ENCODE results near the gene S100B. TPM values are rescaled to one million over a fixed set of nuclear protein-coding genes. Genes with fewer than 3 reads are reported as not detected.
"Not testable (repeated sequence)": the region's sequence is repeated elsewhere in the genome, so short reads cannot be mapped to it uniquely, and the experiment has no call there.

S100B gene
- total RNA-seq, 1 experiment from 2014 or later: not detected

DNA sequence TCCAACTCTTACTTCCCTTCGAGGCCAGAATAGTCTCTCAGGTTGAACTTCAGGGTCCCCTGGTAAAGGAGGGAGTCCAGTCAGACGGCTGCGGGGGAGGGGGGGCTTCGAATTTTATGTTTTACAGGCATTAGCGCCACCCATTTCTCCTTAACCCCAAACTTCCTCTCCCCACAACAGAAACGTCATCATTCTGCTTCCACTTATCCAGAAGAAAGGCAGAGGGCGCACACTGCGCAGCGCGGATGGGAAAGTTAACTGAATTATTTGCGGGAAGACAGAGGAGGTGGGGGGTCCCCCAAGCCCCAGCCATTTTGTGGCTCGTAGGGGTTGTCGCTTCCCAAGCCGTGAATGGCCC, 30.1 kb upstream of the S100B start:
- peak; percentile 77 for DNase-seq
- no peaks in the 10 kb centered on the region for H3K9me3 ChIP-seq
- no peaks in the 10 kb centered on the region for H3K27me3 ChIP-seq
- peaks cover 13% of the 10 kb centered on the region; the same call in 1 of the 2 replicates for H3K36me3 ChIP-seq
- H3K4me3 ChIP-seq: peak overlapping the region; percentile 92

DNA sequence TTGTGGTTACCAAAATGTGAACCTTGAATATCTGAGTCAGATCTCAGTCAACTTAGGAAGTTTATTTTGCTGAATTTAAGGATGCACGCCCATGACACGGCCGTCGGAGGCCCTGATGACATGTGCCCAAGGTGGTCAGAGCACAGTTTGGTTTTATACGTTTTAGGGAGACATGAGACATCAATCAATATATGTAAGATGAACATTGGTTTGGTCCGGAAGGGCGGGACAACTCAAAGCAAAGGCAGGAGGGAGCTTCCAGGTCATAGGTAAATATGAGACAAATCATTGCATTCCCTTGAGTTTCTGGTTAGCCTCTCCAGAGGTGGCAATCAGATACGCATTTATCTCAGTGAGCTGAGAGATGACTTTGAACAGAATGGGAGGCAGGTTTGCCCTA, 29.5 kb upstream of the S100B start:
- H3K9me3 ChIP-seq: no peaks in the 10 kb centered on the region
- H3K36me3 ChIP-seq: peaks cover 12% of the 10 kb centered on the region; the same call in 1 of the 2 replicates
- no peaks in the 10 kb centered on the region for H3K27me3 ChIP-seq
- DNase-seq: no peak
- H3K4me3 ChIP-seq: peak overlapping the region; percentile 92

DNA sequence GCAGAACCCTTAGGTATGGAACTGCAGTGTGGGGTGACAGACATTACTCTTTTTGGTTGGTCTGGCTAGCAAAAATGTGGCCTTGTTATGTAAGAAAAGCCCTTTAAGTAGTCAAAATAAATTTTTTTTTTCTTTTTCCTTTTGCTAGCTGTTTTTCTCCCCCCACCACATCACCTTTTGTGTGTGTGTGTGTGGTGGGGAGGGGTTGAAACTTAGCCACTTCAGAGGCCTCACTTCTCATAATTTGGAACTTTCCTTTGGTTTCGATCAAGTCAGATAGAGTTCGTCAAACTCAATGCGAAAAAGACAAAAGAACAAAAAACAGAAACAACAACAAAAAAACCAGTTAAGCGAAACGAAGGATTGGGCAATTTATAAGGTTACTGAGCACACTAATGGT, 28.7 kb upstream of the S100B start:
- Histone ChIP-seq H3K27me3 (no peaks in the 10 kb centered on the region), H3K36me3 (peaks cover 7% of the 10 kb centered on the region; the same call in 1 of the 2 replicates), H3K4me3 (no peak overlapping the region), H3K9me3 (no peaks in the 10 kb centered on the region)
- no peak for DNase-seq

DNA sequence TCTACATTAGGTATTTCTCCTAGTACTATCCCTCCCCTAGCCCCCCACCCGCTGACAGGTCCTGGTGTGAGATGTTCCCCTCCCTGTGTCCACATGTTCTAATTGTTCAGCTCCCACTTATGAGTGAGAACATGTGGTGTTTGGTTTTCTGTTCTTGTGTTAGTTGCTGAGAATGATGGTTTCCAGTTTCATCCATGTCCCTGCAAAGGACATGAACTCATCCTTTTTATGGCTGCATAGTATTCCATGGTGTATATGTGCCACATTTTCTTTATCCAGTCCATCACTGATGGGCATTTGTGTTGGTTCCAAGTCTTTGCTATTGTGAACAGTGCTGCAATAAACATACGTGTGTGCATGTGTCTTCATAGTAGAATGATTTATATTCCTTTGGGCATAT, 26.0 kb upstream of the S100B start:
- H3K36me3 ChIP-seq, H3K27me3 ChIP-seq, H3K9me3 ChIP-seq, DNase-seq, H3K4me3 ChIP-seq: not testable (repeated sequence)

DNA sequence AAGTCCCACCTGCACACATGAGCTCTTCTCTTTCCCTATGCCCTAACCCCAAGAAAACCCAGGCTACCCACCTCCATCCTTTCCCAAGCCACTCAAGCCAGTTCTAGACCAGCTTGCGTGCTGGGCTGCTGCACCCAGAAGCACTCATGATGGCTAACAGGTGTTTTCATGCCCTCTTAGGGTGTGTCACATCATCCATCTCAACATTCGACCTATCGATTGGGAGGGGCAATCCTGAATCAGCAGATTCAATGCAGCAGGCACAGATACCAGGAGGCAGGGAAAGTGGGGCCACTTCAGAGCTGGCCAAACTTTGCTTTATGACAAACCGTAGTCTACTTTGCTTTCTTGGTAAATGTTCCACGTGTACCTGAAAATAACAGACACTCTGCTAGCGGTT, 24.0 kb upstream of the S100B start:
- H3K4me3 ChIP-seq: no peak overlapping the region
- peaks cover 16% of the 10 kb centered on the region for H3K9me3 ChIP-seq
- DNase-seq: no peak
- H3K36me3 ChIP-seq: no peaks in the 10 kb centered on the region
- no peaks in the 10 kb centered on the region for H3K27me3 ChIP-seq

DNA sequence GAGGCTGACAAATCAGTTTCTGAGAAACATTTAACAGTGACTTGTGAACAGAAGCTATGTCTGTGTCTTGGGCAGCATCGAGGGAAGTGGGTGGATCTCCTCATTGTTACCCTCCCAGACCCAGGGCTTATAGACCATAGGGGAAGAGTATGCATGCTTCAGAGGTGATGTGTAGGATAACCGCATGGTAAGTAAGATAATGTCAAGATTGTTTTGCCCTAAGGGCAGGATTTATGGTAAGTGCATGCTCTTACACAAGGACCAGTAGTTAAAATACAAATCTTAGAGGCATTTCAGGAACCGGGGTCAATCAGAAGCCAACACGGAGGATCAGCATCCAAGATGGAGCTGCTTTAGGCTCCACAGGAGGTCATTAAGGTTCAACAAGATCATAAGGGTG, 22.8 kb upstream of the S100B start:
- no peak for DNase-seq
- Histone ChIP-seq H3K9me3 (peaks cover 16% of the 10 kb centered on the region), H3K27me3 (no peaks in the 10 kb centered on the region), H3K36me3 (no peaks in the 10 kb centered on the region), H3K4me3 (no peak overlapping the region)

DNA sequence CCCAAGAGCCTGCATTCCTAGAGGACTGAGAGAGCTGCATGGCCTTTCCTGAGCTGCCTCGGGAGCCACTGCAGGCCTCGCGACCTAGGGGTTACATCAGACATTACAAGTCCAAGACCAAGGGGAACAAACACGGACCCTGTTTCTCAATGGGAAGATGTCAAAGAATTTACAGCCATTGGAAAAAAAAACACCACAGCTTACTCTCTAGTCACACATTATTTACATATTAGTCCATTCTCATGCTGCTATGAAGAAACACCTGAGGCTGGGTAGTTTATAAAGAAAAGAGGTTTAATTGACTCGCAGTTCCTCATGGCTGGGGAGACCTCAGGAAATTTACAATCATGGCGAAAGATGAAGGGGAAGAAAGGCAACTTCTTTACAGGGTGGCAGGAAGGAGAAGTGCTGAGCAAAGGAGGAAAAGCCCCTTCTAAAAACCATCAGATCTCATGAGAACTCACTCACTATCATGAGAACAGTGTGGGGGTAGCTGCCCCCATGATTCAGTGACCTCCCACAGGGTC, 22.2 kb upstream of the S100B start:
- Histone ChIP-seq H3K9me3 (peaks cover 16% of the 10 kb centered on the region), H3K27me3 (no peaks in the 10 kb centered on the region)
- DNase-seq: no peak

DNA sequence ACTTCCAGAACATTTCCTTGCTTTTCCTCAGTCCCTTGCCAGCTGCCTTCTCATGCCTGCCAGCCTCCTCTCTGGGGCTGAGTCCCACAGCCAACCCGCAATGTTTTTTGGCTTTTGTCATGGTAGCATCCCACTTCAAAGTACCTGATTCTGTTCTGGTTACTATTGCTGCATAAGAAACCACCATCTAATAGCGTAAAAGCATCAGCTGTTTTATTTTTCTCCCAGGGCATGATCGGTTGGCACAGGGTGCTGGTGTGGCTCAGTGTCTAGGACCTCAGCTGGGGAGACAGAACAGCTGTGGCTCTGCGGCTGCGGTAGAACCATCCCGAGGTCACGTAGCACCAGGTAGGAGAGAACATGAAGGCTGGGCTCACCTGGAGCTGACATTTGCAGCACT, 21.7 kb upstream of the S100B start:
- Histone ChIP-seq H3K27me3 (no peaks in the 10 kb centered on the region), H3K36me3 (no peaks in the 10 kb centered on the region), H3K9me3 (peaks cover 16% of the 10 kb centered on the region), H3K4me3 (no peak overlapping the region)
- DNase-seq: no peak

More for the DNA sequence above, 22.2 kb upstream of the S100B start:
- no peak overlapping the region for H3K4me3 ChIP-seq
- no peaks in the 10 kb centered on the region for H3K36me3 ChIP-seq

DNA sequence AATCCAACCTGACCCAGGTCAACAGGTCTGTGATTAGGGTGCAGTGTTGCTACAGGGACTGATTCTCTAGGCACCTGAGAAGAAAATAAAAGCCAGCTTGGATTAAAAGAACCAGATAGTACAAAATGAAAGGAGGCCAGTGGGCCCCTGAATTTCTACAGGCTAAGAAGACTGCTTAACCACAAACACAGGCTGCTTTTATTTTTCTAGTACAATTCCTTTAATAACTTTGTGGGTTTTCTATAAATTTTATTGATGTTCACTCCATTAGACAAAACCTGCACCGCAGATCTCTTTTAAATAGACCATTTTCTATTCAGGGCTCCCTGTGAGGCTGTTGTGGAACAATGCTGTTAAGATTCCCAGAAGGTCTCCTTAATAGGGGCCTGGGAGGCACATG, 20.9 kb upstream of the S100B start:
- DNase-seq: no peak
- H3K4me3 ChIP-seq: no peak overlapping the region
- H3K36me3 ChIP-seq: no peaks in the 10 kb centered on the region
- peaks cover 16% of the 10 kb centered on the region for H3K9me3 ChIP-seq
- H3K27me3 ChIP-seq: no peaks in the 10 kb centered on the region

DNA sequence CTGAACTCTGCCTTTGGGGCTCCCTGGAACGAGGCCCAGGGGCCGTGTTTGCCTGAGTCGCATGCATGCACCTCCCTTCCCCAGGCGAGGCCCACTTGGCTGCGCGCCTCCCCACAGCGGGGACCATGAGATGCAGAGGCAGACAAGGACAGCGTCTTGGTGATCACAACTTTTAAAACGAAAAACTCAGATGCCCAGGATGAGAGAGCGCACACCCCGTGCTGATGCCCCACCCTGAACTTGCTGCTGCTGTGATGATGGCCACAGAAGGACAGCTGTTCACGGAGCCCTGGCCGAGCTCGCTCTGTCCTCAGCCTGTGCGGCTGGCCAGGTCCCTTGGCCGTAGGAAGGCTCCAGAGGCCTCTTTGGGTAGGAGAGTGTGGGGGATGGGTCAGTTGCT, 19.2 kb upstream of the S100B start:
- DNase-seq: no peak
- no peak overlapping the region for H3K4me3 ChIP-seq
- H3K27me3 ChIP-seq: no peaks in the 10 kb centered on the region
- H3K36me3 ChIP-seq: no peaks in the 10 kb centered on the region
- H3K9me3 ChIP-seq: peaks cover 20% of the 10 kb centered on the region

DNA sequence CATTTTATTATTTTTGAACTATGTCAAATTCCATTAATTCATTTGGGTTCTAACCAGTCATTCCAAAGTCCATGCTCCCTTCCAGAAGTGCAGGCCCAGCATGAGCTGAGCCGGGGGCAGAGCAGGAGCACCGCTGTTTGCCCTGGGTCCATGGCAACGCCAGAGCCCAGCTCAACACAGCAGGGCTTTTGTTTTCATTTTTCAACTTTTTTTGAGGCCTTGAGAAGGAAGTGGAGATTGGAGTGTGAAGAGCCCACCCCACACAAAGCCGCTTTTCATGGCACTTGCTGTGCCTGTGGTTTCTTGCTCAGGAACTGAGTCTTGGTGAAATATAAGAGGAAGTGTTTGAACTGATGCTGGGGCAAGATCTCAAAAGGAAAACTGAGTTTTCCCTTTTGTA, 17.3 kb upstream of the S100B start:
- H3K9me3 ChIP-seq: peaks cover 22% of the 10 kb centered on the region
- H3K27me3 ChIP-seq: peaks cover 3% of the 10 kb centered on the region; the same call in 1 of the 2 replicates
- H3K36me3 ChIP-seq: no peaks in the 10 kb centered on the region
- no peak overlapping the region for H3K4me3 ChIP-seq
- DNase-seq: no peak

DNA sequence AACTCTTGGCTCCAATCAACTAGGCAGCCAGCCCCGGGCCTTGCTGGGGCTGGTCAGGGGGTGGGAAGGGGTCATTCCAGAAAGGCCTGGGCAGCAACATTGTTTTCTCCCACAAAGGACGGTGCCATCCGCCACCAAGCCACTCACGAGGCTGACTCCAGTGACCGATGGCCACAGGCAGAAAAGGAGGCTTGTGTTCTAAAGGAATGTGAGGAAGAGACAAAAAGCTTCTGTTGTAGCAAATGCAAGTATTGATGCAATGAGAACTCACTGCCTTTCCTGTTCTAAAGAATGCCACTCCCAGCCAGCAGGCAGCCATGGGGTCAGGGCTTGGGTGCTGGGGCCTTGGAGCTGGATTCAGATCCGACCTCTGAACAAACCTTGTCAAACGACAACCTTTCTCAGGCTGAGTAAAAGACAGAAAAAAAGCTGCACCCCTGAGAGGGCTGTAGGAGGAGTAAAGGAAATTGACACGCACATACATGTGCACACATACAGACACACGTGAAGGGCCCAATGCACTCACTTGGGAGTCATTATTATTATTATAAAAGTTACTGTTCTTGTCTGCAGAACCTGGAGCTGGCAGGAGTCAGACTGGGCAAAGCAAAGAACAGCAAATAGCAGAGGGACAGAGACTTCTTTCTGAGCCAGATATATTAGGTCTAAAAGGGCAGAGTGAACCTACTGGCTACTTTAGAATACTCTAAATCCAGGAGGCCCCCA, 16.7 kb upstream of the S100B start:
- peaks cover 3% of the 10 kb centered on the region; the same call in 1 of the 2 replicates for H3K27me3 ChIP-seq
- DNase-seq: no peak
- H3K9me3 ChIP-seq: peaks cover 24% of the 10 kb centered on the region
- H3K4me3 ChIP-seq: no peak overlapping the region
- H3K36me3 ChIP-seq: no peaks in the 10 kb centered on the region

DNA sequence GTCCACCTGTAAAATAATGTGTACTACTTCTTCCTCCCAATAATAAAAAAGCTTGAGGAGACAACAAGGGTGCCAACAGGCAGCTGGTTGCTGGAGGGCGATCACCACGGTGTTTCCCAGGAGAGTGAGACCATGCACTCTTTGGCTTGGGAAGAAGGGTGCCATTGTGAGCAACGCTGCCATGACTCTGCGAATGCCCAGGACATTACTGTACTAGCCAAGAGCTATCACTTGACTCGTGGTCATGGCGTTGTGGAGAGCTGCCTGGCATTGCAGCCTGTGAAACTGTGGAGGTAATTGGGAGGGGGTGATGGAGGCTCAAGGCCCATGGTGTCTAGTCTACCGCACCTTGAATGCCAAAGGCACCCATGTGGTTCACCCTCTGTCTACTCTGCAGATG, 16.0 kb upstream of the S100B start:
- DNase-seq: no peak
- Histone ChIP-seq H3K9me3 (peaks cover 21% of the 10 kb centered on the region), H3K36me3 (no peaks in the 10 kb centered on the region), H3K27me3 (peaks cover 3% of the 10 kb centered on the region), H3K4me3 (no peak overlapping the region)

DNA sequence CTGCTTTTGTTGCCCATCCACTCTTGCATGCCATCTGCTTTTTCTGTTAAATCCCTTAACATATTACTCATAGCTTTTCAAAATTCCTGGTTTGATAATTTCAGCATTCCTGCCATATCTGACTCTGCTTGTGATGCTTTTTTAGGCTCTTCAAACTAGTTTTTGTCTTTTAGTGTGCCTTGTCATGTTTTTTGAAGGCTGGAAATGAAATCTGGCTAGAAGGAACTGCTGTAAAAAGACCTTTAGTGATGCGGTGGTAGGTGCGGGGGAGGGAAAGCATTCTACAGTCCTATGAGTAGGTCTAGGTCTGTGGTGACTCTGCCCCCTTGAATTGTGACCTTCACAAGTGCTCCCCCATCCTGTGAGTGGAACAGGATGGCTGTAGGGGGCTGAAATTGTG, 15.0 kb upstream of the S100B start:
- H3K4me3 ChIP-seq: no peak overlapping the region
- H3K27me3 ChIP-seq: peaks cover 3% of the 10 kb centered on the region
- peaks cover 11% of the 10 kb centered on the region for H3K9me3 ChIP-seq
- DNase-seq: no peak
- H3K36me3 ChIP-seq: no peaks in the 10 kb centered on the region

DNA sequence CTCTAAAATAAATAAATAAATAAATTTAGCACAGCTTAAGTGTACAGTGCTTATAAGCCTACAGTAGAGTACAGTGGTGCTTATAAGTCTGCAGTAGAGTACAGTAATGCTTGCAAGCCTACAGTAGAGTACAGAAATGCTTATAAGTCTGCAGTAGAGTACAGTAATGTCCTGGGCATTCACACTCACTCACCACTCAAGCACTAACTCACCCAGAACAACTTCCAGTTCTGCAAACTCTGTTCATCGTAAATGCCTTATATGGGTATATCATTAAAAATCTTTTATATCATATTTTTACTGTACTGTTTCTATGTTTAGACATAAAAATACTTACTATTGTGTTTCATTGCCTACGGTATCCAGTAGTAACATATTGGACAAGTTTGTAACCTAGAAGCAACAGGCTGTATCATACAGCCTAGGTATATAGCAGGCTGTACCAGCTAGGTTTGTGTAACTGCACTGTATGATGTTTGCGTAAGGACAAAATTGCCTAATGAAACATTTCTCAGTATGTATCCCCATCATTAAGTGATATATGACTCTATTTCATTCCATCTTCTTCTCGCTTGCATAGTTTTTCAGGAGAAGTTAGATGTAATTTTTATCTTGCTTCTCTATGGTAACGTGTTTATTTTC, 14.0 kb upstream of the S100B start:
- Histone ChIP-seq H3K36me3 (no peaks in the 10 kb centered on the region), H3K9me3 (peaks cover 11% of the 10 kb centered on the region), H3K4me3 (no peak overlapping the region), H3K27me3 (peaks cover 3% of the 10 kb centered on the region)
- DNase-seq: no peak

DNA sequence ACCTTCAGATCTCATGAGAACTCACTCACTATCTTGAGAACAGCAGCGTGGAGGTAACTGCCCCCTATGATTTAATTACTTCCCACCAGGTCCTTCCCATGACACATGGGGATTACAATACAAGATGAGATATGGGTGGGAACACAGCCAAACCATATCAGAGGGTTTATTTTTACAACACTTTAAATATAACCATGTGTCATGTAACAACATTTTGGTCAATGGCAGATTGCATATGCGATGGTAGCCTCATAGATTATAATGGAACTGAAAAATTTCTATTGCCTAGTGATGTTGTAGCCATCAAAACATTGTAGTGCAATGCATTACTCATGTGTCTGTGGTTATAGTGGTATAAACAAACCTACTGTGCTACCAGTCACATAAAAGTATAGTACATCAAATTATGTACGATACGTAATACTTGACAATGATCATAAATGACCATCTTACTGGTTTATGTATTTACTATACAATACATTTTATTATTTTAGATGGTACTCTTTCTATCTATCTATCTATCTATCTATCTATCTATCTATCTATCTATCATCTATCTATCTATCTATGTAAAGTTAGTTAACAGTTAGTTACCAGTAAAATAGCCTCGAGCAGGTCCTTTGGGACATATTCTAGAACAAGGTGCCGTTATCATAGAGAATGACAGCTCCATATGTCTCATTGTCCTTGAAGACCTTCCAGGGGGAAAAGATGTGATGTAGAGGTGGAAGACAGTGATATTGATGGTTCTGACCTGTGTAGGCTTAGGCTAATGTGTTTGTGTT, 12.6 kb upstream of the S100B start:
- H3K4me3 ChIP-seq: no peak overlapping the region
- no peak for DNase-seq

DNA sequence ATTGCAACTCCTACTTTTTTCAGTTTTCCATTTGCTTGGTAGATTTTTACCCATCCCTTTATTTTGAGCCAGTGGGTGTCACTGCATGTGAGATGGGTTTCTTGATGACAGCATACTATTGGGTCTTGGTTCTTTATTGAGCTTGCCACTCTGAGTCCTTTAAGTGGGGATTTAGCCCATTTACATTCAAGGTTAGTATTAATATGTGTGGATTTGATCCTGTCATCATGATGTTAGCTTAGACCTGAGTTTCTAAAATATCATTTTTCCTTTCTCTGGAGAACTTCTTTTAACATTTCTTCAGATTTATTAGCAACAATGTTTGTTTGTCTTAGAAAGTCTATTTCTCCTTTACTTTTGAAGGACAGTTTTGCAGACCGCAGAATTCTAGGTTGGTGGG, 11.8 kb upstream of the S100B start:
- no peak for DNase-seq
- H3K27me3 ChIP-seq: peaks cover 3% of the 10 kb centered on the region
- H3K4me3 ChIP-seq: no peak overlapping the region
- H3K36me3 ChIP-seq: no peaks in the 10 kb centered on the region
- peaks cover 11% of the 10 kb centered on the region for H3K9me3 ChIP-seq

More for the DNA sequence above, 12.6 kb upstream of the S100B start:
- Histone ChIP-seq H3K27me3 (peaks cover 3% of the 10 kb centered on the region), H3K36me3 (no peaks in the 10 kb centered on the region), H3K9me3 (peaks cover 11% of the 10 kb centered on the region)
